Left lung (tissue), 10 donors: ENCODE results near the gene KRTAP10-12. TPM values are rescaled to one million over a fixed set of nuclear protein-coding genes. Genes with fewer than 3 reads are reported as not detected.

Experiments
- ATAC-seq: fragments of 200-7000 bp; cut with Tn5 transposase; one replicate; pipeline ENCODE4 v1.9.1; 2020; ENCODE audit warnings: moderate library complexity
- DNase-seq, 4 donors: peaks; one replicate each; pipeline ENCODE4 v3.0.0-alpha.2; 2013 to 2020
- H3K27ac ChIP-seq, 2 donors: fragments of 200-600 bp; sonication (generic) in 1 of 2; one replicate each; pipeline versions ENCODE4 v1.5.0 to v1.8.0; 2020 to 2021
- H3K27me3 ChIP-seq, 2 donors: fragments of 200-600 bp; sonication (generic) in 1 of 2; one replicate each; pipeline versions ENCODE4 v1.5.0 to v1.8.0; 2020 to 2021
- H3K36me3 ChIP-seq, 2 donors: fragments of 200-600 bp; sonication (generic) in 1 of 2; one replicate each; pipeline versions ENCODE4 v1.5.0 to v1.8.0; 2020 to 2021
- H3K4me1 ChIP-seq, 2 donors: fragments of 200-600 bp; one replicate each; pipeline ENCODE4 v1.8.0; 2021
- H3K4me3 ChIP-seq, 2 donors: fragments of 200-600 bp; sonication (generic) in 1 of 2; one replicate each; pipeline versions ENCODE4 v1.5.0 to v1.8.0; 2020 to 2021; ENCODE audit warnings: mild to moderate bottlenecking in 1 of 2
- H3K9me3 ChIP-seq, 2 donors: fragments of 200-600 bp; sonication (generic) in 1 of 2; one replicate each; pipeline versions ENCODE4 v1.5.0 to v1.8.0; 2020 to 2021
- CTCF ChIP-seq, 2 donors: fragments of 200-600 bp; sonication (generic) in 1 of 2; IDR thresholded peaks; one replicate each; pipeline versions ENCODE4 v1.5.0 to v1.8.0; 2021; ENCODE audit warnings: antibody characterized with exemption in 2 of 2
- intact Hi-C, 2 donors: fragments of 100-400 bp; cut with DNase I; formaldehyde crosslinking; loops; one replicate each; pipeline versions ENCODE4 v1.11.2 to v1.14.2; 2022
- polyA plus RNA-seq, 6 donors: library from polyadenylated mRNA; unstranded; fragments of 120-200 nt; gene quantifications; one replicate each; pipeline ENCODE4 v1.2.1, GENCODE V29; 2013; ENCODE audit not compliant: insufficient read length in 6 of 6
- total RNA-seq, 2 donors: library from RNA; stranded (reverse); fragmentation: NEBNext Ultra II Directional; extraction: Animal tissue kit (Norgen Biotek cat#: 25700); gene quantifications; one replicate each; pipeline ENCODE4 v1.2.1, GENCODE V29; 2021
- donor health status: DM: no; HTN: yes; CAD: no.
- donor health status: DM: no; HTN: no; CAD: no.

Gene KRTAP10-12
- total and polyA plus RNA-seq, 8 donors, result not detected

GRCh38 chr21:44696572-44696971 is 400 bp upstream of the KRTAP10-12 start:
- TF ChIP-seq CTCF (IDR thresholded peaks at IDR 0.05), result no peak

GRCh38 chr21:44697811-44698734 is 1.1 kb downstream of the KRTAP10-12 start:
- H3K27me3 ChIP-seq, result peaks cover 6 to 79% of the 10 kb centered on the region in 2 donors
- no peaks in the 10 kb centered on the region for H3K36me3 ChIP-seq
- intact Hi-C loops, result no loop called here
- DNase-seq (peak in 1 of 4 donors; percentile 76), ATAC-seq (no peak)
- no peak overlapping the region for H3K4me3 ChIP-seq
- peaks cover 0 to 15% of the 10 kb centered on the region in 2 donors for H3K9me3 ChIP-seq
- no peak for TF ChIP-seq CTCF (IDR thresholded peaks at IDR 0.05)
- H3K4me1 ChIP-seq, result no peaks in the 10 kb centered on the region
- no peak overlapping the region for H3K27ac ChIP-seq

More at GRCh38 chr21:44696572-44696971, 400 bp upstream of the KRTAP10-12 start:
- ATAC-seq (no peak), DNase-seq (no peak)
- H3K4me1 ChIP-seq, result no peaks in the 10 kb centered on the region
- no peak overlapping the region for H3K27ac ChIP-seq
- H3K27me3 ChIP-seq, result peaks cover 6 to 64% of the 10 kb centered on the region in 2 donors
- peaks cover 0 to 27% of the 10 kb centered on the region in 2 donors for H3K9me3 ChIP-seq
- no peak overlapping the region for H3K4me3 ChIP-seq
- intact Hi-C loops, result no loop called here
- no peaks in the 10 kb centered on the region for H3K36me3 ChIP-seq

GRCh38 chr21:44699502-44700001 is 2.6 kb downstream of the KRTAP10-12 start:
- DNase-seq, result peak in 1 of 4 donors; percentile 58
- H3K27me3 ChIP-seq, result peaks cover 10 to 90% of the 10 kb centered on the region in 2 donors
- no peaks in the 10 kb centered on the region for H3K9me3 ChIP-seq
- no peak for TF ChIP-seq CTCF (IDR thresholded peaks at IDR 0.05)
- intact Hi-C loops, result no loop called here
- H3K27ac ChIP-seq, result no peak overlapping the region
- no peak overlapping the region for H3K4me3 ChIP-seq
- ATAC-seq, result no peak
- H3K4me1 ChIP-seq, result no peaks in the 10 kb centered on the region
- H3K36me3 ChIP-seq, result no peaks in the 10 kb centered on the region

- no peak for TF ChIP-seq CTCF (IDR thresholded peaks at IDR 0.05)
- H3K27ac ChIP-seq, result no peak overlapping the region
- H3K27me3 ChIP-seq, result peaks cover 10 to 95% of the 10 kb centered on the region in 2 donors
- no peaks in the 10 kb centered on the region for H3K9me3 ChIP-seq
- H3K4me3 ChIP-seq, result no peak overlapping the region
- DNase-seq (no peak), ATAC-seq (no peak)
- no peaks in the 10 kb centered on the region for H3K4me1 ChIP-seq
- no peaks in the 10 kb centered on the region for H3K36me3 ChIP-seq
- intact Hi-C loops, result no loop called here
Measured at GRCh38 chr21:44700101-44701022, 3.4 kb downstream of the KRTAP10-12 start.
